CD4-positive, alpha-beta T cell treated with Interleukin-15 for 1 hour (primary cell): ENCODE data around the gene SSU72.
A peak's percentile ranks its signal among the peaks of the same experiment; 100 is the strongest.
"Not testable (repeated sequence)": the region's sequence is repeated elsewhere in the genome, so short reads cannot be mapped to it uniquely, and the experiment has no call there.

Source experiments
- DNase-seq: peaks from one replicate; pipeline ENCODE4 v3.0.0-alpha.2; 2020

The SSU72 gene

DNA sequence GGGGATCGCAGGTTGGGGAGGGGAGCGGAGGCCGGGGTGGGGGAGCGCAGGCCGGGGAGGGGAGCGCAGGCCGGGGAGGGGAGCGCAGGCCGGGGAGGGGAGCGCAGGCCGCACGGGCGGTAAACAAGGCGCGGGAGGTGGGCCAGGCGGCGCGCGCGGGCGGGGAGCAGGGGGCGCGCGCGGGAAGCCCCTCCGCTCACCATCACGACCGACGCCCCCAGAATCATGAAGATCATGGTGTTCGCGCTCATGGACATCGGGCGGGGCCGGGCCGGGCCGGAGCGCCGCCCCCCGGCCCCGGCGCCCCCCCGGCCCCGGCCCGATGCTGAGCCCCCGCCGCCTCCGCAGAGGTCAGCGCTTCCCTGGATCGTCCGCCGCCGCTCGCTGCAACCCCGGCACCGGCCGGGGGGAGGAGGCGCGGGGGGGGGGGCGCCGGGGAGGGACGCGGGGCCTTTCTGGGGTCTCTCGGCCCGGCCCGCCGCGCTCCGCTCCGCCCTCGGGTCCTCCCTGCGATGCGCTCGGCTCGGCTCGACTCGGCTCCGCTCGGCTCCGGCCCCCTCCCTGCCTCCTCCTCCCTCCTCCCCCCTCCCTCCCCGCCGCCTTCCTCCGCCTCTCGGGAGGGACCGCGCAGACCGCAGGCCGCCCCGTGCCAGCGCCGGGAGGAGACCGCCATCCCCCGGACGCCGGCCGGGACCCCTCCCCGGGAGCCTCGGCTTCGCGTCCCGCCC lies 34.4 kb downstream of the SSU72 start, which contains the start of gene TMEM240:
Gene TMEM240 (minus strand): TSS at position 535 of the 728 bp plus-strand sequence. CDS start 278 bp downstream, at position 257.
- peak; percentile 52 for DNase-seq

GRCh38 chr1:1539310-1540089 lies 35.2 kb downstream of the SSU72 start:
- no peak for DNase-seq

GRCh38 chr1:1538989-1539309 lies 35.7 kb downstream of the SSU72 start:
- no peak for DNase-seq

DNA sequence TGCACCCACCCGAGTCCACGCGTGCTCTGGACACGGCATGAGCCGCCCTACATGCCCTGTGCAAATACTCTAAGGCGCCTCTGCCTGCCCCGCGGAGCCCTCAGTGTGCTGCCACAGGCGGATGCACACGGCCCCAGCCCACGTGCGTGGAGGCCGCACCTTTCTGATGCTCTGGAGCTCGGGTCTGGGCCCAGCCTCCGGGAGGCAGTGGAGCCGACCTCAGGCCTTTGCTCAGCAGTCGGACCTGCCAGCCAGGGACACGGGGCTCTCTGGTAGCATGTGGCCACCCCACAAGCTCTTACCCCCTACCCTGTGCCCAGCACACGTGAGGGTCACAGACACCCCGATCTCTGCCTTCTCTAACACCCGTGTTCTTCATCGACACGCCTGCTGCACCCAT lies 36.3 kb downstream of the SSU72 start:
- DNase-seq = no peak

- no peak for DNase-seq
Observed at GRCh38 chr1:1537626-1538250, 36.9 kb downstream of the SSU72 start.

DNA sequence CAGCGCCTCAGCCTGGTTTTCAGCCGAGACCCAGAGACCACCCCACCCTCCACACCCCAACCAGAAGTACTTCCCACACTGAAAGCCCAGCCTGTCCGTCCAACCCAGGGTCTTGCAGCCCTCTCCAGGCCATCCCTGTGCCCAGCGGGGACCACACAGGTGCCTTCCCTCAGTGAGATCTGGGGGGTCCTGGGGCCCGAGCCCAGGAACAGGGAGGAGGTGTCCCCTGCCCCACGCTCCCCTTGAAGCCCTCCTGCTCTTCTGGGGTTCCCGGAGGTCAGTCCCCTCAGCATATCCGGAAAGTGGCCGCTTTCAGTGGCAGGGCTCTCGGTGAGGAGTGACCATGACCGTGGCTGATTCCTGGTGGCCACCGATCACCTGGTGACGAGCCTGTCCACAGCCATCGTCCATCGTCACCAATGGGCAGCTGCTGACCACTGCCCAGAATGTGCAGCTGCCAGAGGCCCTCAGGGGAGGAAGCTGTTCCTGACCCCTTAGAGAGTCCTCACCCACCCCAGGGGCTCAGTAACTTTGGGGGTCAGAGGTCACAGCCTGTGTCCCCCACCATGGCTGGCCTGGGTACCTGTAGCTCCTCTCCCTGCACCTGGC lies 37.6 kb downstream of the SSU72 start:
- DNase-seq = no peak

DNA sequence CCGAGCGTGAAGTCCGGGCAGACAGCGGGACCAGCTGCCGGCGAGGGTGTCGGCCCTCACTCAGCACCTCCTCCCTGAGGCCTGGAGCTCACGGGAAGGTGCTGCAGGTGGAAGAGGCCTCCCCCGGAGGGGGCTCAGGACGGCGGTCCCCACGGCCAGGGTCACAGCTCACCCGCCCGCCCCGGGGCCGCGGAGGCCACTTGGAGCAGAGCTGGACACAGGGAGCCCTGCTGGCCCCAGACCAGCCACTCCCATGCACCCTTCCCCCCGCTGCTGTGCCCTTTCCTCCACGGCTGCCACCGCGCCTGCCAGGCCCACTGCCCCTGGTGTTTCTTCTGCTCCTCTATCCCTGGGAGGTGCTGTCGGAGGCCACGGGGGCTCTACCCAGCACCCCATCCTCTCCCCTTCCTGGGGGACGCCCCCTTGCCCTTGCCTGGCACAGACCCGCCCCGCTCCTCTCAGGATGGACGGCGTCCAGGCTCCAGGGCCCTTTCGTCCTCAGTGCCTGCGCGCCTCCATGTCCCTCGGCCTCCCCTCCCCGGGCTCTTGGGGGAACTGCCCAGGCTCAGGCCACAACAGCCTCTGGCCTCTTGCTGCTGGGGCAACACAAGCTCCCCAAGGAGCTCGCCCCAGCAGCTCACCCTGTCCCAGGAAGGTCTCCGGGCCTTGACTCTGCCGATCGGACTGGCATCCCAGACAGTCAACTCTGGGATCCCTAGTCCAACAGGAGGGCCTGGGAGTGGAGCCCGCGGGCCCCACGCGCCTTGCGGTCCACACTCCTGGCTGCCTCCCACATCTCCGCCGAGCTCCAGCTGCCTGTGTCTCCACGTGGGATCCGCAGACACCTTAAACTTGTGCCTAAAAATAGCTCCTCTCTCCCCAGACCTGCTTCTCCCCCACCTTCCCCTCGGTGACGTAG lies 38.4 kb downstream of the SSU72 start:
- DNase-seq = no peak

DNA sequence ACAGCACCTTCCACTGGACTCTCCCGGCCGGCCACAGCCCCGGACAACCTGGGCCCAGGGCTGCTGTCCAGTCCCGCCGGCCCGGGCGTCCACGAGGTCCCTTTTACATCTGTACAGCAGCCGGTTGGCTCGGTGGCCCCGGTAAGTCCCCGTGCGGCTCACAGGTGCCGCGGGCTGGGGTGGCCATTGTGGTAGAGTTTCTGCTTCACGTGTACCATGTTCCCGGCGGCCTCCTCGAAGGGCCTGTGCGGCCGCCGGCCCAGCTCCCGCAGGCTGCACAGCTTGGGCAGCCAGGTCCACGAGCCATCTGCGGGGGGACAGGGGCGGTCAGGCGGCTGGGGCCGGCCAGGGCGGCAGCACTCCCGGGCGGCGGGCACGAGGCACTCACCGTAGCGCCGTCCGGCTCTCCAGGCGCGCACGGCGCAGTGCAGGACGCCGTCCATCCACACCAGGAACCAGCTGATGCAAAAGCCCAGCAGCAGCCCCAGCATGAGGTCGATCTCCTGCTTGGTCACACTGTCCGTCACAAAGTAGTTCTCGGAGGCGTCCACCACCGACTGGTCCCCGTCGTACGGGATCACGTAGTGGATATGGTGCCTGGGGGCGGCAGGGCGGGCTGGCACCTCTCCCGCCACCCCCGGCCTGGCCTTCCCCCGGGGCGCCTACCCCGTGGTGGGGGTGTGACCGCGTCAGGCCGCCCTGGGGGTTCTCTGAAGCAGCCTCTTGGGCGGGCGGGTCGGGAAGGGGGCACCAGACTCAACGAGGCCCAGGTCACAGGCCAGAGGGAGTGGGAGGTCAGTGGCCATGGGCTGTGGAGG lies 39.3 kb downstream of the SSU72 start:
- no peak for DNase-seq

GRCh38 chr1:1534401-1535154 lies 40.1 kb downstream of the SSU72 start:
- no peak for DNase-seq

DNA sequence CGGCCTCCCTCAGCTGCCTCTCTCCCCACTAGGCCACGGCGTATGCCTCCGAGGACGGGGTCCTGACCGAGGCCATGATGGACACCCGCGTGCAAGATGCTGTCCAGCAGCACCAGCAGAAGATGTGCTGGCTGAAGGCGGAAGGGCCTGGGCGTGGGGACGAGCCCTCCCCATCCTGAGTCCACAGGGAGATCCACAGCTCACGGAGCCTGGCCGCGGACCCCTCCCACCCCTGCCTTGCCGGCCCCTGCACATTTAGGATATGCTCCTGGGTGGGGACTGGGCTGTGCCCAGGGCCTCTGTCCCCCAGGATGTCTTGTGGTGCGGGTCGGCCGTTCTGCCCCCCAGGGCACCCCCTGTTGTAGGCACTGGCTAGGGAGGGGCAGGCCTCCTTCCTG lies 40.8 kb downstream of the SSU72 start:
- DNase-seq = not testable (repeated sequence)

DNA sequence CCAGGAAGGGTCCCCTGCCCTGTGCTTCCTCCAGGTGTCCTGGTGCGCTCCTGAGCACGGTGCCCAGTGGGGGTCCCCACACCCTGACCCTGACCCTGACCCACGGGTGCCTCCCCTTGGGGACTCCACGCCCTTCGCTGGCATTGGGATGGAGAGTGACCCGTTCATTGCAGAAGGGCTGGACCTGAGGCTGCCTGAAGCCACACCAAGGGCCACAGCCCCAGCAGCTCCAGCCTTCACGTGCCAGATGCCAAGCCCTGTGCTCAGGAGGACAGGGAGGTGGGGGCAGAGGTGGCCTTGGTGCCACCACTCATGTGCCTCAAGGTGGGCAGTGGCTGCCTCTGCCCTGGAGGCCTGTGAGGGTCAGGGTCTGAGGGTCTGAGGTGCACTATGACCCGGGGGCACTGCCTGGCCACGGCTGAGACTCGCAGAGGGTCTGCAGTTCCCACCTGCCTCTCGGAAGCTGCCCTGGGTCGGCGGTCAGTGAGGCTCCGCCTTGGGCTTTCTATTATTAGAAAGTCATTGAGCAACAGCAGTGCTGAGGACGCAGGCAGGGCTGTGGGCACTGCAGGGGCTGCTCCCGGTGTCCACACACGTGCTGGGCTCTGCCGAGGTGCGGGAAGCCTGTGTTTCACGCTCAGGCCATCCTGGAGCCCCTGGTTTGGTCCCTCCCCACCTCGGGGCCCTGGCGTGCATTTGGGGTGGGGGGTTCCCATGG lies 41.3 kb downstream of the SSU72 start:
- DNase-seq = not testable (repeated sequence)

DNA sequence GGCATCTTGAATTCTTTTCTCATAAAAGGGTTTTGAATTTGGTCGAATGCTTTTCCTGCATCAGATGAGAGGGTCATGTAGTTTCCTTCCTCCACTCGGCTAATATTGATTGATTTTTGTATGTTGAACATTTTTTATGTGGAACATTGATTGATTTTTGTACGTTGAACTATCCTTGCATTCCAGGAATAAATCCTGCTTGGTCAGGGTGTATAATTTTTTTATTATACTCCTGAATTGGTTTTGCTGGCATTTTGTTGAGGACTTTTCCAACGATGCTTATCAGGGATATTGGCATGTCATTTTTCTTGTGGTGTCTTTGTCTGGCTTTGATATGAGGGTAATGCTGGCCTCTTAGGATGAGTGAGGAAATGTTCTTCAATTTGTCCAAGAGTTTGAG lies 42.7 kb downstream of the SSU72 start:
- no peak for DNase-seq

GRCh38 chr1:1529936-1530335 lies 44.7 kb downstream of the SSU72 start:
- DNase-seq = no peak

DNA sequence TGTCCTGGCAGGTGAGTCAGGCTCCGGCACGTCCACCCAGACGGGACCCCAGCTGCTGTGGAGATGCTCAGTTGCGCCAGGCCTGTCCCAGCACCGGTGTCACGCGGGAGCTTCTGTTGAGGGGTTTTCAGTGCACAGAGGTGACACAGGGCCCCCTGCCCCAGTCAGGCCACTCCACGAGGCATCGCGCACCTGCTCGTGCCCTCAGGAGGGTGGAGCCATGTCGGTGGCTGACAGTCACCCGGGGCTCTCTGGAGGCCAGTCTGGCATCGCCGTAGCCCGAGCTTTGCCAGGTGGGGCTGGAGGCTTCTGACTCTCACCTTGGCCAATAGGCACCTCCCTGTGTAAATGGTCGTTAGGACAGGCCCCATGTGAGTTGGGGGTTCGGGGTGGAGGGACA lies 45.3 kb downstream of the SSU72 start:
- DNase-seq = no peak

DNA sequence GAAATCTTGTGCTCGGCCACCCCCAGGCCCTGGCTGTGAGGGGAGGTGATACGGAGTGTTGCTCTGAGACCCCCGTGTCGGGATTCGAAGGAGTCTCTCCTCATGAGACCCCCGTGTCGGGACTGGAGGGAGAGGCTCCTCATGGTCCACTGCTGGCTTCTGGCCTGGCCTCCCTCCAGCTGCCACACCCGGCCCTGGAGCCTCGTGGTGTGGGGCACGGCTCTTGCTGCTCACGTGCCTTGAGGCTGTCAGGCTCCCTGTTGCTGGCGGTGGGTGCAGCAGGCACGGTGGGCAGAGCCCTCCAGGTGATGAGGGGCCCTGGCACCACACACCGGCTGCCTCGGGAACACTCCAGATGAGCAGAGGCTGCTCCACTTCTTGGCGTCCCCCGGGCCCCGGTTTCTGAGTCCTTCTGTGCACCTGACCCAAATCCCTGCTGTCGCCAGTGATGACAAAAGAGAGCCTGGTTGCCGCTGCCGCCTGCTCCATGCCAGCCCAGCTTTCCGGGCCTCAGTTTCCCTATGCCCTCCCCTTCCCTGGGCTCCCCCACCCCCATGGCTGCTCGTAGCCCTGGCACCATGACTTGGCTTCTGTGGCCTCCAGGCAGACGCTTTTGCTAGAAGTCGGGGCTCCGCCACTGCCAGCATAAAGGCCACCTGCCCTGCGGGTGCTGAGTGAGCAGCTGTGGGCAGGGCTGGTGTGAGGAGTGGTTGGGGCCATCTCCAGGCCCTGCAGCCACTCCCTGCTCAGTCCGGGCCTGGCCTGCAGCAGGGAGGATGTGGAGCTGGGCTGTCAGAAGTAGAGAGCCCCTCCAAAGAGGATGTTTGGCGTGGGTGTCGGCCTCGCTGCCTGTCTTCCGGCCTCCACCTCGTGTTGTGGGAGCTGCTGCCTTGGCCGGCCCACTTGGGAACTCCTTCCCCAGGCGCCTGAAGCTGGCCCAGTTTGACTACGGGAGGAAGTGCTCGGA lies 46.1 kb downstream of the SSU72 start:
- DNase-seq = no peak

DNA sequence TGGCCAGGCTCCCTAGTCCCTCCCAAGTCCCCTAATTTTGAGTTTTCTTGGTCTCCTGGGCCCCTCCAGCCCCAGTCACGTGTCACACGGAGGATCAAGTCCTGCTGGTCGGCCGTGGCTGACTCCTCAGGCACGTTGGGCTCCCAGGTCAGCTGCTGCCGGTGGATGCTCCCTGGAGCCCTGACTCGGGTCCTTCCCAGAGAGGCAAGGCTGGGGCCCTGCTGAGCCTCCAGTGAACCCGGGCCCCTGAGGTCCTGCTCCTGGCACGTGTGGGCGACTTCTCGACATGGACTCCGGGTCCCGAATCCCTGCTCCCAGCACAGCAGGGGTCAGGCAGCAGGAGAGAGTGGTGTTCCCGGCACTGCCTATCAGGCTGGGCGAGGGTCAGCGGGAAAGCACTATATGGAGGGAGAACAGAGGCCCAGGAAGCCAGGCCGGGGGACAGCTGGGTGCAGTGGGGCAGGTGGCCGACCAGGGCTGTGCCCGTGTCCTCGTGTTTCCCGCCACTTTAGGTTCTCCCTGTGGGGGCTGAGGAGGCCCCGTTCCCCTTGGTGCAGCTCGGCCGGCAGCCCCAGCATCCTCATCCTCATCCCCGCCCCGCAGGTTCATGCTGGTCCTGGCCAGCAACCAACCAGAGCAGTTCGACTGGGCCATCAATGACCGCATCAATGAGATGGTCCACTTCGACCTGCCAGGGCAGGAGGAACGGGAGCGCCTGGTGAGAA lies 47.4 kb downstream of the SSU72 start:
- DNase-seq = no peak

GRCh38 chr1:1526476-1526875 lies 48.2 kb downstream of the SSU72 start:
- DNase-seq = not testable (repeated sequence)

- not testable (repeated sequence) for DNase-seq
Observed at GRCh38 chr1:1524750-1525383, 49.8 kb downstream of the SSU72 start.
